Renal cortex interstitium (tissue), 11 donors: ENCODE data around the gene SLC14A1. TPM values are rescaled to one million over a fixed set of nuclear protein-coding genes. Genes with fewer than 3 reads are reported as not detected.
A peak's percentile ranks its signal among the peaks of the same experiment; 100 is the strongest.

Experiments
- DNase-seq, 11 donors: peaks; one replicate each; pipeline ENCODE4 v3.0.0-alpha.2; 2013; ENCODE audit warnings: low read depth in 9 of 11, low spot score in 4 of 11; ENCODE audit errors: extremely low read depth in 1 of 11
- polyA plus RNA-seq, 3 donors: library from polyadenylated mRNA; unstranded; fragments of 120-200 nt; gene quantifications; one replicate each; pipeline ENCODE4 v1.2.1, GENCODE V29; 2013; ENCODE audit not compliant: insufficient read length in 3 of 3

SLC14A1 gene
- polyA plus RNA-seq, 3 donors = 1.5 to 6.2 (median 3.1) TPM

DNA sequence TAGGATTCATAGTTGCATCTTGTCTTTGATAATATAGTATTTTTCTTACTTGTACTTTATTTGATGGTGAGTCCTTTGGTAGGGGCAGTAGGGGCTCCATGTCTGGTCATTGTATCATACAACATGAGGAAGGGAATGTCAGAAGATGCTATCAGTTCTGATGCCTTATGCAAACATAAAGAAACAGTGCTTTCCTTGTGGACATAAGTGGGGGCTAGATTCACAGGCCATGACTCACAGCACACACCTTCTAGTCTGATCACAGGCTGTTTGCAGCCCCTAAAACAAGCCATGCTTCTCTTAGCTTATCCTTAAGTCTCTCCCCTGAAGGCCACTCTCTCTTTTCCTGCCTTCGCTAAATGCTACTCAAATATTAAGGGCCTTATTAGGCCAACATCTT, 10.7 kb upstream of the SLC14A1 start:
- DNase-seq = no peak

- no peak for DNase-seq
Measured at GRCh38 chr18:45715212-45715780, 8.7 kb upstream of the SLC14A1 start.

GRCh38 chr18:45719106-45719505, 4.9 kb upstream of the SLC14A1 start:
- DNase-seq = no peak

DNA sequence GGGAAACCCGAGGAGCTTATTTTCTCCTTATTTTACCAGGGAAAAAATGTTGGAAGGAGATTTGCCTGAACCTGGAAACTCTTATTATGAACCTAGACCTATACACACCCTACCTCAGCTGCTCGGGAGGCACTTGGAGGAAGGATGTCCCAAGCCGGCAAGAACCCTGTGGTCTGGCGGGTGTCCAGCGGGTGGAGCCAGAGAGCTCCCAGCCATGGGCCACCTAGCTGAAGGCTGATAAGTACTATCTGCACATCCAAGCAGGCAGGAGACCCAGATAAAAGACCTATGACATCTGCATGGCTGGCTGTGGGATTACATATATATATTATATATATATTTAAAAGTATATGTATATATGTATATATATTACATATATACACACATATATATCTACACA, 1.1 kb upstream of the SLC14A1 start:
- peak; percentile 10 to 47 (median 30) for DNase-seq

DNA sequence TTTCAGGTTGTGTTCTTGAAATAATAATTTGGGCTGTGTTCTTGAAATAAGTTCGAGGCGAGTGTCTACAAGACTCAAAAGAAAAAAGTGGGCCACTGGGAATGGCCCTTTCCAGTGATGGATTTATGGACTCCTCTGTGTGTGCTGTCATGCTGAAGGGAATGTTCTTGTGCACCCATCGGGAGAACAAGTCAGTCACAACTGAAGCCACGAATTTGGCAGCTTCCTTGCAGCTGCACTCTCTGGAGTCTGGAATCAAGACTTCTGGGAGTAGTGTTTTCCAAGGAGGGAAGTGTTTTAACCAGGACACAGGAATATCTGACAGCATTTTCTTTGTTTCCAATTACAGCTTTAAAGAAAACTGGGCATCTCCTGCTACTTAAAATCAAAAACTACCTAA, 620 bp downstream of the SLC14A1 start:
- DNase-seq = no peak

DNA sequence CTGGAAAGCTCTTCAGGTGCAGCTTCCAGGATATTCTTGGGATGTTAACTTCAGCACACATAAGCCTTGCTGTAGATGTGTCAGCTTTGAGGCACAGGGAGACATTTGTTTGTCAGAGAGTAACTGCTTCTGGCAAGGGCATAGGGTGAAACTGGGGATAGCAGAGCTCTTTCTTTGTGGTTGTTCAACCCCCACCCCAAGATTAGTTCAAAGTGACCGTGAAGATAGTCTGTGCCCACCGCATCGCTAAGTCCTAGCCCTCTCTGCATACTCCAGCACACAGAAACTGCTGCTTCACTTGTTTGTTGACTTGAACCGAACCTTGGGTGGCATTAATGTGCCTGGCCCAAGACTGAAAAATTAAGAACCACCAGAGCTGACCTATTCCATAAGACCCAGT, 1.4 kb downstream of the SLC14A1 start:
- no peak for DNase-seq

- DNase-seq = no peak
Measured at GRCh38 chr18:45726603-45727002, 2.6 kb downstream of the SLC14A1 start.

DNA sequence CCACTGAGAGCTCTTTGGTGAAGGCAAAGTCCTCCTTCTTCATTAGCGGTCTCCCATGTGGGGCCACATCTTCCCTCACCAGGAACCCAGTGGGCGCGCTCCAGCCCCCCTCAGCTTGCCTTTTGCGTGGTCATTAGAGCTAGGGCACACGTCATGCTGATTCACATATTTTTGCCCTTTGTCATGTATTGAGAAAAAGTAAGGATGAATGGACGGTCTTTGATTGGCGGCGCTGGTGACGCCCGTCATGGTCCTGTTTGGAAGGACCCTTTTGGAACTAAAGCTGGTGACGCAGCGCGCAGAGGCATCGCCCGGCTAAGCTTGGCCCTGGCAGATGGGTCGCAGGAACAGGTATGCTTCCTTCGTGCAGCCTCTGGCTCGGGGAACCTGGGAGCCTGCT, 3.1 kb downstream of the SLC14A1 start:
- no peak for DNase-seq

GRCh38 chr18:45728336-45729010, 4.5 kb downstream of the SLC14A1 start:
- no peak for DNase-seq

GRCh38 chr18:45730832-45731575, 7.0 kb downstream of the SLC14A1 start:
- no peak for DNase-seq

DNA sequence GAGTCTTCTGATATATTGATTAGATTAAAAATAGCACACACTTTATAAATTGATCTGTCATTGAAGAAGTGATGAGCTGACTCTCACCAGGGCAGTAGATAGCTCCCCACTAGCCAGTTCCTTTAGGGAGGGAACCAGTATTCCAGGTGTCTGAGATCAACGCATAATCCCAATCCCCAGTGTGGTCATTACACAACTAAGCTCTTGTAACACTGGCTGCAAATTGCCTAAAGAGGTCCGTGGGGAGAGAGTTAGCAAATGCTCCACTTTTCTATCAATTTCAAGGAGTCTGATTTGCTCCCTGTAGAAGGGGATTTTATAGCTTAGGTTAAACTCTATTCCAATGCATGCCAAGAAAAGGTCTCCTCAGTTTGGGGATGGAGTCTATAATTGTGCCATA, 7.7 kb downstream of the SLC14A1 start:
- no peak for DNase-seq

DNA sequence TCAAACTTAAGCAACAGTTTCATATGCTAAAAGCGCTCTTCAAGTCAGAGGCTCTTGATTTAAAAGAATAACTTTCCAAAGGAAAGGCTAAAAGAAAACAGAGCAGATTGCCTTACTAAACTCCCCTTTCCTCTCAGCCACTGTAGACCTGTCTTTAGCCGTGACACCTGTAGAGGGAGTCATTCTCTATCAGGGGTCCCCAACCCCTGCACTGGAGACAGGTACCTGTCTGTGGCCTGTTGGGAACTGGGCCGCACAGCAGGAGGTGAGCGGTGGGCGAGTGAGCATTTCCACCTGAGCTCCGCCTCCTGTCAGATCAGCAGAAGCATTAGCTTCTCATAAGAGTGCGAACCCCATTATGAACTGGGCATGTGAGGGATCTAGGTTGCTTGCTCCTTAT, 9.6 kb downstream of the SLC14A1 start:
- DNase-seq = no peak

GRCh38 chr18:45734505-45734904, 10.5 kb downstream of the SLC14A1 start:
- DNase-seq = no peak

DNA sequence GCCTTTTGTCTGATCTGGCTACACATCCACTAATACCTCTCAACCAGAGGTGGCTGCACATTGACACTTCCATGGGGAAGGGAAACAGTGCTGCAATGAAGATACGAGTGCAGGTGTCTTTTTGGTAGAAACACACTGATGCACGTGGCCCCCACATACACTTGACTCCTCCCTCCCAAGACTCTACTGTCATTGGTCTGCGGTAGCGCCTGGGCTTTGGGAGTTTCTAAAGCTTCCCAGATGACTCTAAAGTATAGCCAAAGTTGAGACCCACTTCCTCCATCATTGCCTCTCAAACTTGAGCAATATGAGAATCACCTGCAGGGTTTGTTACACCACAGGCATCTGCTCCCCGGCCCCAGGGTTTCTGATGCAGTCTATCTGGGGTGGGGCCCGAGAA, 11.0 kb downstream of the SLC14A1 start:
- DNase-seq = no peak

DNA sequence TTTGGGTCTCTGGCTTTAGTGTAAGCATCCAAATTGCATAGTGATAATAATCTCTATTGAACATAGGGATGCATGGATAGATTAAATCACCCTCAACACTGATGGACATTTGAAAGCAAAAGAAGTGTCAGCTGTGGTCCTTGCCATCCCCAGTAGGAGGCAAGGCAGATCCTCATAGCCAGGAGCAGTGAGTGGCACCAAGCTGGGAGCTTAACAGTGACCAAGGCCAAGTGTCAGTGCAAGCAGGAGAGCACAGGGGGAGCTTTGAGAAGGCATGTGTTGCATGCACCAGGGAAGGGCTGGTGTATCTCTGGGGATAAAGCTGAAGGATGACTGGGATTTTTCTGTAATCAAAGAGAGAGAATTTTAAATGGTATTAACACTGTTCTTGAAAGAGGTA, 14.7 kb downstream of the SLC14A1 start:
- DNase-seq = no peak

DNA sequence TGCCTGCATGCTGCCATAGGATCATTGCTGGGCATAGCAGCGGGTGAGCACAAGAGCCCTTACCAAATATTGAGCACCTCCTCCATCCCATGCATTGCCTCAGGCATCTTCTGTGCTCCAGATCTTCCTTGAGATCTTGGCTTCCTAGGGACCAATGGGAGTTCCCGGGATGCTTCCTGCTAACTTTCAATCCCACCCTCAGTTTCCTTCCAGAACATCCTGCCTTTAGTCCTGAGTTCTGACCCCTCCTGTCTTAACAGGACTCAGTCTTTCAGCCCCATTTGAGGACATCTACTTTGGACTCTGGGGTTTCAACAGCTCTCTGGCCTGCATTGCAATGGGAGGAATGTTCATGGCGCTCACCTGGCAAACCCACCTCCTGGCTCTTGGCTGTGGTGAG, 15.3 kb downstream of the SLC14A1 start:
- DNase-seq = no peak

DNA sequence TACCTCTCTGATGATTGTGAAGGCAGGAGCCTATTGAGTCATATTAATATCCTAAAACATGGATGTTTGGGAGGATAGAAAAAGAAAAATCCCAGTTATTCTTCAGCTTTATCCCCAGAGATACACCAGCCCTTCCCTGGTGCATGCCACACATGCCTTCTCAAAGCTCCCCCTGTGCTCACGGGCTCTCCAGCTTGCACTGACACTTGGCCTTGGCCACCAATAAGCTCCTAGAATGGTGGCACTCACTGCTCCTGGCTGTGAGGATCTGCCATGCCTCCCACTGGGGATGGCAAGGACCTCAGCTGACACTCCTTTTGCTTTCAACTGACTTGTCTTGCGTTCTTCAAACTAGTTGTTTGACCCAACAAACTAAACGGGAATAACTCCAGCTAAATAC, 15.9 kb downstream of the SLC14A1 start:
- no peak for DNase-seq

DNA sequence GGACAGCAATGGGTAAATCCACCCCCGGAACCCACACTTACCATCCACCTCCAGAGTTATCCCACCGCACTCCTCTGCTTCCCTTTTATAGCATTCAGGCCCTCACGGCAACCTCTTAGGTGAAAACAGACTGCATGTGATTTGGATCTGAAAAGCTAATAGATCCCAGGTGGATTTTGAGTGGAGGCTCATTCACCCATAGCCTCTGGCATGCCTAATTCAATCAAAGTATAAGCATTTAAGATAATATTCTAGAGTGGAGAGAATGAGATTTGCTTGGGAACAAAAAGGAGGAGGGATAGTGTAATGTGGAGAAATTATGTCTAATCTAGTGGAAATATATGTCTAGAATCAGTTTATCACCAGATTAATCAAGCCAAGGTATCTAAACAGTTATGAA, 17.1 kb downstream of the SLC14A1 start:
- DNase-seq = no peak

DNA sequence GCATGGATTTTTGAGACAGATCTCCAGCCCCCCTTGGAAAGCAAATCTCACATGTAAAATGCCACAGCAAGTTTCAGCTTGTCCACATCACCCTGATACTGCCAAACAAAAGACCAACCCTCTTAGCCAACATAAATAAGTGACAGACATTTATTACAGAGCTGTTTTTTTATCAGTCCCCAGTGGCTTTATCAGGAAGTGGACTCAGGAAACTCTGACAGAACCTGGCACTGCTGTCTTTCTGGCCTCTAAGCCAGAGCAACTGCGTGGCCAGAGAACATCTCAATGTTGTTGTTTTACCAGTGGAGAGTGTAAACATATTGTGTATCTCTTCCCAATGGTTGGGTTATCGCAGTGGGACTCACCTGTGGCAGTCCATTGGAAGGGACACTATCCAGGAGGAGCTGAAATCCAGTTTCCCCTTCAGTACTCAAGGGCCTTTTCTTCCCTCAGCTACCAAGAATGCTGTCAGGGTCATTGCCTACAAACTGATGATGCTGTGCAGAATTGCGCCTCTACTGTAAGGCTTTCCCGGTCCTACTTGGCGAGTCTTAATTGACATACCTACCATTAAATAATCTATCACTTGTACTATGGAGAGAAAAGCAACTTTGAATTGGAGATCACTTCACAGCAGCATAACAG, 22.0 kb downstream of the SLC14A1 start:
- DNase-seq = no peak

DNA sequence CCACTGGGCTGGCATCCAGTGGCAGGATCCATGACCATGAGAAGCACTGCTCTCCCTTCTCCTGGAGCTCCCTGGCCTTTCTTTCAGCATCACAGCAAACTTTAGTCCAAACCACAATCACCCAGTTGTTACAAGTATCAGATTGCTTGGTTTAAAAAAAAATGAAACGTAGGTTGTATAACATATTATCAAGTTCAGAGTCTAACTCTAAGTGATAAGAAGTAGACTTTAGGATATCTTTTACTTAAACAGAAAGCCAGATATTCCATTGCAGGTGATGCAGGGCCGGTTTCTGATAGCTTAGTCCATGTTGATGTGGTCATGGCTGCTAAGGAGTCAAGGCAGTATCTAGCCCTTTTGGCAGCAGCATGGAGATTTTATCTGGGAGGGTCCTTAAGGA, 24.5 kb downstream of the SLC14A1 start:
- DNase-seq = no peak
